Measurements from ENCODE around the gene CAPN12.

The CAPN12 gene

DNA sequence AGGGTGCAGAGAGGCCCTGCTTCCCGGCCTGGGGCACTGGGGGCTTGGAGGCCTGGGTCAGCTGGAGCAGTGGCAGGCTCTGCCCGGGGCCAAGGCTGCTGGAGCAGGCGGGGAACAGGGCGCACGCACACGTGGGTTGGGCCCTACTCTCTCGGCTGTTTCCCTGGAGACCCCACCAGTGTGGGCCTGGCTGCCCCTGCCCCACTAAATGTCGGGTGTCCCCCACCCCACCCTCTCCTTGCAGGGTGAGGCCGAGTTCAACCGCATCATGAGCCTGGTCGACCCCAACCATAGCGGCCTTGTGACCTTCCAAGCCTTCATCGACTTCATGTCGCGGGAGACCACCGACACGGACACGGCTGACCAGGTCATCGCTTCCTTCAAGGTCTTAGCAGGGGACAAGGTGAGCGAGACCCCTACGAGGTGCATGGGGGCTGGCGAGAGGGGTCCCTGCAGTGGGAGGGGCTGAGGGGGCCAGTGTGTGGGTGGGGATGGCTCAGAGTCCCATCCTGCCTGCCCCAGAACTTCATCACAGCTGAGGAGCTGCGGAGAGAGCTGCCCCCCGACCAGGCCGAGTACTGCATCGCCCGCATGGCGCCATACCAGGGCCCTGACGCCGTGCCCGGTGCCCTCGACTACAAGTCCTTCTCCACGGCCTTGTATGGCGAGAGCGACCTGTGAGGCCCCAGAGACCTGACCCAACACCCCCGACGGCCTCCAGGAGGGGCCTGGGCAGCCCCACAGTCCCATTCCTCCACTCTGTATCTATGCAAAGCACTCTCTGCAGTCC lies 15.3 kb downstream of the CAPN12 start:
- Histone ChIP-seq H3K4me1 (ENCODE audit: control insufficient read depth, low read depth, low read length) (no peaks in the 10 kb centered on the region), H3K27ac (ENCODE audit: low read length) (no peak overlapping the region), H3K27me3 (ENCODE audit: control insufficient read depth, insufficient read depth, low read length) (no peaks in the 10 kb centered on the region), H3K9ac (ENCODE audit: low read length) (no peak overlapping the region), H3K4me3 (ENCODE audit: low read length) (no peak overlapping the region), H3K9me3 (ENCODE audit: control insufficient read depth, low read depth, low read length) (no peaks in the 10 kb centered on the region), H3K36me3 (ENCODE audit: control insufficient read depth, low read depth, low read length) (peaks cover 51% of the 10 kb centered on the region)

DNA sequence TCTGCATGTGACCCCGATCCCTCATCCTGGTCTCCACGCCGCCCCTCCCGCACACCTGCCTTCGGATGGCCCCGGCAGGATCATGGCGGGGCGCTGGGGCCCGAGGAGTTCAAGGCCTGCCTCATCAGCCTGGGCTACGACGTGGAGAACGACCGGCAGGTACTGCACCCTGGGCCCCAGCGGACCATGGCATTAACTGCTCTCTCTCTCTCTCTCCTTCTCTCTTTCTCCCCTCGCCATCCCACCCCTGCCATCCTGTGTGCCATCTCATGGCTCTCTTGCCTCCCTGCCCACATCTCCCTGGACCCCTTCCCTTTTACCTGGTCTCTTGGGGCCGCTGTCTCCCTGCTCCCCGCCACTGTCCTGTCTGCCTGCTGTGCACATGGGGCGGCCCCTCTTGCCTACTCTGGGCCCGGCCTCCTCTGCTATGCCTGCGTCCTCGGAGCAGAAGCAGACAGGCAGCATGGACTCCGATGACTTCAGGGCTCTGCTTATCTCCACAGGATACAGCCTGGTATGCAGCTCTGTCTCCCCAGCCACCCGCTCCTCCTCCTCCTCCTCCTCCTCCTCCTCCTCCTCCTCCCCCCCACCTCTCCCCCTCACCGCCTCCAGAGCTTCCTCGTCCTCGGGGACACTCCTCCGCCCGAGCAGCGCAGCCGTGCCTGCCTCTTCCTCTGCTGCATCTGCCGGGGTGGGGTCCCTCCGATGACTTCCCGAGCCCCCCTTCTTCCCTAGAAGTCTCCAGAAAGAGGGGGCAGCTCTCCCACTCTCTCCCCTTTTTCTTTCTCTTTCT lies 16.2 kb downstream of the CAPN12 start:
- Histone ChIP-seq H3K36me3 (ENCODE audit: control insufficient read depth, low read depth, low read length) (peaks cover 59% of the 10 kb centered on the region), H3K4me3 (ENCODE audit: low read length) (no peak overlapping the region), H3K9ac (ENCODE audit: low read length) (no peak overlapping the region), H3K27me3 (ENCODE audit: control insufficient read depth, insufficient read depth, low read length) (no peaks in the 10 kb centered on the region), H3K27ac (ENCODE audit: low read length) (no peak overlapping the region), H3K4me1 (ENCODE audit: control insufficient read depth, low read depth, low read length) (no peaks in the 10 kb centered on the region), H3K9me3 (ENCODE audit: control insufficient read depth, low read depth, low read length) (no peaks in the 10 kb centered on the region)

DNA sequence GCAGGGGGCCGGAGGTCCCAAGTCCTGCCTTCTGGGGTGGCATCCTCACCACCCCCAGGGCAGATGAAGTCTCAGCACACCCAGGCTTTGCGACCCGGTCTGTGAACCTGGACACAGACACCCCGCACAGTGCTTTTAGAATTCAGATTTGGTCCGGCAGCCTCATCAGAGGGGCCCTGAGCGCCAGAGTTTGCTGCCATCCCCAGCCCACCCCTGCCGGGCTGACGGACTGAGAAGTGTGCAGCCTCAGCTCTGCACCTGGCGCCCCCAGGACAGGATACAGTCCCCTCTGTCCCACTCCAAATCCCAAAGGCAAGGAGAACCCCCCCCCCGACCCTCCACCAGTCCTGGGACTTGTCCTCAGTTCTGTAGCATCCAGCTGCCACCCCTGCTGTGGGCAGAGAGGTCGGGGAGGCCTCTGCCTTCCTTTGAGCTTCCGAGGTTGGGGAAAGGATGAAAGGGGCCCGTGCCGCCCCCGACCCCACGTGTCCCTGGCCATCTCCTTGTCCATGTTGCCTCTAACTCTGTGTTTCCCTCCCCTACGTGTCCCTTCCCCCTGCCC lies 16.9 kb downstream of the CAPN12 start:
- Histone ChIP-seq H3K27ac (ENCODE audit: low read length) (no peak overlapping the region), H3K9ac (ENCODE audit: low read length) (no peak overlapping the region), H3K36me3 (ENCODE audit: control insufficient read depth, low read depth, low read length) (peaks cover 65% of the 10 kb centered on the region)

GRCh38 chr19:38726761-38727301 lies 17.4 kb downstream of the CAPN12 start:
- Histone ChIP-seq H3K27ac (ENCODE audit: low read length) (no peak overlapping the region), H3K9me3 (ENCODE audit: control insufficient read depth, low read depth, low read length) (no peaks in the 10 kb centered on the region), H3K4me3 (ENCODE audit: low read length) (no peak overlapping the region), H3K4me1 (ENCODE audit: control insufficient read depth, low read depth, low read length) (no peaks in the 10 kb centered on the region), H3K9ac (ENCODE audit: low read length) (no peak overlapping the region), H3K27me3 (ENCODE audit: control insufficient read depth, insufficient read depth, low read length) (no peaks in the 10 kb centered on the region), H3K36me3 (ENCODE audit: control insufficient read depth, low read depth, low read length) (peaks cover 71% of the 10 kb centered on the region)

More for the DNA sequence above, 16.9 kb downstream of the CAPN12 start:
- Histone ChIP-seq H3K9me3 (ENCODE audit: control insufficient read depth, low read depth, low read length) (no peaks in the 10 kb centered on the region), H3K27me3 (ENCODE audit: control insufficient read depth, insufficient read depth, low read length) (no peaks in the 10 kb centered on the region), H3K4me1 (ENCODE audit: control insufficient read depth, low read depth, low read length) (no peaks in the 10 kb centered on the region), H3K4me3 (ENCODE audit: low read length) (no peak overlapping the region)

GRCh38 chr19:38726284-38726673 lies 18.0 kb downstream of the CAPN12 start:
- H3K9me3 ChIP-seq (ENCODE audit: control insufficient read depth, low read depth, low read length) = no peaks in the 10 kb centered on the region
- H3K4me3 ChIP-seq (ENCODE audit: low read length) = no peak overlapping the region
- H3K27me3 ChIP-seq (ENCODE audit: control insufficient read depth, insufficient read depth, low read length) = no peaks in the 10 kb centered on the region
- H3K36me3 ChIP-seq (ENCODE audit: control insufficient read depth, low read depth, low read length) = peaks cover 73% of the 10 kb centered on the region
- H3K4me1 ChIP-seq (ENCODE audit: control insufficient read depth, low read depth, low read length) = no peaks in the 10 kb centered on the region
- H3K27ac ChIP-seq (ENCODE audit: low read length) = no peak overlapping the region
- no peak overlapping the region for H3K9ac ChIP-seq (ENCODE audit: low read length)

GRCh38 chr19:38725469-38726283 lies 18.6 kb downstream of the CAPN12 start:
- Histone ChIP-seq H3K36me3 (ENCODE audit: control insufficient read depth, low read depth, low read length) (peaks cover 73% of the 10 kb centered on the region), H3K27me3 (ENCODE audit: control insufficient read depth, insufficient read depth, low read length) (no peaks in the 10 kb centered on the region), H3K27ac (ENCODE audit: low read length) (no peak overlapping the region), H3K4me1 (ENCODE audit: control insufficient read depth, low read depth, low read length) (no peaks in the 10 kb centered on the region), H3K9me3 (ENCODE audit: control insufficient read depth, low read depth, low read length) (no peaks in the 10 kb centered on the region), H3K9ac (ENCODE audit: low read length) (no peak overlapping the region), H3K4me3 (ENCODE audit: low read length) (no peak overlapping the region)

DNA sequence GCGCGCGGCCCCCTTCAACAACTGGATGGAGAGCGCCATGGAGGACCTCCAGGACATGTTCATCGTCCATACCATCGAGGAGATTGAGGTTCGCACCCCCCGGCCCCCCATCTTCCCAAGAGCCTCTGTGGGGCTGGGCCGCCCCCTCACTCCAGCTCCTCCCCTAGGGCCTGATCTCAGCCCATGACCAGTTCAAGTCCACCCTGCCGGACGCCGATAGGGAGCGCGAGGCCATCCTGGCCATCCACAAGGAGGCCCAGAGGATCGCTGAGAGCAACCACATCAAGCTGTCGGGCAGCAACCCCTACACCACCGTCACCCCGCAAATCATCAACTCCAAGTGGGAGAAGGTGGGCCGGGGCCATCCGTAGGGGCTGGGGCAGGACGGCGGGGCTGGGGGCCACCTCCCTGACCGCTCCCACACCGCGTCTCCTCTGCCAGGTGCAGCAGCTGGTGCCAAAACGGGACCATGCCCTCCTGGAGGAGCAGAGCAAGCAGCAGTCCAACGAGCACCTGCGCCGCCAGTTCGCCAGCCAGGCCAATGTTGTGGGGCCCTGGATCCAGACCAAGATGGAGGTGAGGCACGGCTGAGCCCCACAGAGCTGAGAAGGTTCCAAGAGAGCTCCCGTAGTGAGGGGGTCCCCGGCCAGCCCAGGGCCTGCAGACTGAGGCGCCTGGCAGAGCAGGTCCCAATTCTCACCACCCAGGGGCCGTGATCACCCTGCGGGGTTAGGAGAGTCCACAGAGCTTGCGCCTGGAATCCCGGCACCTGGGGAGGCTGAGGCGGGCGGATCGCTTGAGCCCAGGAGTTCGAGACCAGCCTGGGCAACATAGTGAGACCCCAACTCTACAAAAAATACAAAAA lies 20.1 kb downstream of the CAPN12 start:
- no peak overlapping the region for H3K9ac ChIP-seq (ENCODE audit: low read length)
- H3K4me1 ChIP-seq (ENCODE audit: control insufficient read depth, low read depth, low read length) = no peaks in the 10 kb centered on the region
- H3K27ac ChIP-seq (ENCODE audit: low read length) = no peak overlapping the region
- no peak overlapping the region for H3K4me3 ChIP-seq (ENCODE audit: low read length)
- H3K27me3 ChIP-seq (ENCODE audit: control insufficient read depth, insufficient read depth, low read length) = no peaks in the 10 kb centered on the region
- H3K9me3 ChIP-seq (ENCODE audit: control insufficient read depth, low read depth, low read length) = no peaks in the 10 kb centered on the region
- H3K36me3 ChIP-seq (ENCODE audit: control insufficient read depth, low read depth, low read length) = peaks cover 82% of the 10 kb centered on the region

- H3K4me3 ChIP-seq (ENCODE audit: low read length) = no peak overlapping the region
- no peaks in the 10 kb centered on the region for H3K9me3 ChIP-seq (ENCODE audit: control insufficient read depth, low read depth, low read length)
- no peak overlapping the region for H3K27ac ChIP-seq (ENCODE audit: low read length)
- H3K27me3 ChIP-seq (ENCODE audit: control insufficient read depth, insufficient read depth, low read length) = no peaks in the 10 kb centered on the region
- no peaks in the 10 kb centered on the region for H3K4me1 ChIP-seq (ENCODE audit: control insufficient read depth, low read depth, low read length)
- H3K36me3 ChIP-seq (ENCODE audit: control insufficient read depth, low read depth, low read length) = peaks cover 82% of the 10 kb centered on the region
- no peak overlapping the region for H3K9ac ChIP-seq (ENCODE audit: low read length)
Observed at GRCh38 chr19:38723606-38723965, 20.7 kb downstream of the CAPN12 start.

GRCh38 chr19:38722947-38723605 lies 21.2 kb downstream of the CAPN12 start:
- H3K9ac ChIP-seq (ENCODE audit: low read length) = no peak overlapping the region
- H3K4me1 ChIP-seq (ENCODE audit: control insufficient read depth, low read depth, low read length) = no peaks in the 10 kb centered on the region
- no peak overlapping the region for H3K27ac ChIP-seq (ENCODE audit: low read length)
- no peak overlapping the region for H3K4me3 ChIP-seq (ENCODE audit: low read length)
- H3K36me3 ChIP-seq (ENCODE audit: control insufficient read depth, low read depth, low read length) = peaks cover 82% of the 10 kb centered on the region
- H3K27me3 ChIP-seq (ENCODE audit: control insufficient read depth, insufficient read depth, low read length) = no peaks in the 10 kb centered on the region
- no peaks in the 10 kb centered on the region for H3K9me3 ChIP-seq (ENCODE audit: control insufficient read depth, low read depth, low read length)

All from iPS-18a (cell line).